Breast epithelium (tissue), 3 donors: Measurements from ENCODE around the gene ABLIM2.

Source experiments
- CTCF ChIP-seq, 3 donors: fragments of 450-650 bp; IDR thresholded peaks; one replicate each; pipeline ENCODE4 v1.5.1; 2016 to 2017; ENCODE audit warnings: antibody characterized with exemption in 3 of 3, mild to moderate bottlenecking in 3 of 3, moderate library complexity in 3 of 3
- POLR2A ChIP-seq: fragments of 450-650 bp; IDR thresholded peaks from one replicate; pipeline ENCODE4 v1.6.1; 2016; ENCODE audit warnings: antibody characterized with exemption, mild to moderate bottlenecking, moderate library complexity
- POLR2AphosphoS5 ChIP-seq, 3 donors: sonication (generic); formaldehyde crosslinking; IDR thresholded peaks; one replicate each; pipeline ENCODE4 v1.6.1; 2017; ENCODE audit warnings: antibody characterized with exemption in 3 of 3

DNA sequence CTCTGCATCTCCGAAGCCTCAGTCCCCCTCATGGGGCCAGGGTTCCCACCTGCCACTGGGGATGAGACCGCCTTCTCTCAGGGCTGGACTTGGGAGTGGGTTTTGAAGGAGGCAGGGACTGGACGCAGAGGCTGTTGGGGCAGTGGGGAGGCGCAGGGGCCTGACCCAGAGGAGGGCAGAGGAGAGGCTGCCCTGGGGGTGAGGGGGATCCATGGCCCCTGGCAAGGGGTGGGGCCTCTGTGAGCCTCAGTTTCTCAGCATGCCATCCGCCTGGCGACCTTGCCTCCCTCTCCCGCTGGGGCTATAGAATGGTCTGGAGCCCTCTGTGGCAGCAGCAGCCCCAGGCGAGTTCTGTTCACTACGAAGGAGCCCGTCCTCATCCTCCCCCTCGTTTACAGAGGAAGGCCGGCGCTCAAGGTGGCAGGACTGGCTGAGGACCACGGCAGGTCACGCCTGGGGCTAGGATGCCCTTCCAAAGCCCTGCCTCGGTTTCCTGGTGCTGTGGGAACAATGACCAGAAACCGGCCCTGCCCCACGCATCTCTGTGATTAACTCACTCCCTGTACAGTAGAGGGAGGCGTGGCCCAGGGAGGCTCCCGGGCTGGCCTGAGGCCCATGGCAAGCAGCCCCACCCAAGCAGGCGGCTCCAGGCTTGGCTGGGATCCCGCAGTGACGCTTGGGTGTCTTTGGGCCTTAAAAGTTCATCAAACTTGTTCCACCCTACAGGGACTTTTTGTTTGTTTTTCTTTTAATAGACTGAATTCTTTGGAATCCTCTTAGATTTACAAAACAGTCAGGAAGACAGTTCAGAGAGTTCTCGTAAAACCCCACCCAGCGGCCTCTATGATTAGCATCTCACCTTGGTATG, 24.5 kb upstream of the ABLIM2 start:
- TF ChIP-seq POLR2A (no peak), CTCF (IDR thresholded peaks at IDR 0.05) (no peak), POLR2AphosphoS5 (IDR thresholded peaks at IDR 0.05) (peak in 2 of 3 donors; percentile 12 to 24)
